Measurements from ENCODE around the gene GPR42.

The GPR42 gene

DNA sequence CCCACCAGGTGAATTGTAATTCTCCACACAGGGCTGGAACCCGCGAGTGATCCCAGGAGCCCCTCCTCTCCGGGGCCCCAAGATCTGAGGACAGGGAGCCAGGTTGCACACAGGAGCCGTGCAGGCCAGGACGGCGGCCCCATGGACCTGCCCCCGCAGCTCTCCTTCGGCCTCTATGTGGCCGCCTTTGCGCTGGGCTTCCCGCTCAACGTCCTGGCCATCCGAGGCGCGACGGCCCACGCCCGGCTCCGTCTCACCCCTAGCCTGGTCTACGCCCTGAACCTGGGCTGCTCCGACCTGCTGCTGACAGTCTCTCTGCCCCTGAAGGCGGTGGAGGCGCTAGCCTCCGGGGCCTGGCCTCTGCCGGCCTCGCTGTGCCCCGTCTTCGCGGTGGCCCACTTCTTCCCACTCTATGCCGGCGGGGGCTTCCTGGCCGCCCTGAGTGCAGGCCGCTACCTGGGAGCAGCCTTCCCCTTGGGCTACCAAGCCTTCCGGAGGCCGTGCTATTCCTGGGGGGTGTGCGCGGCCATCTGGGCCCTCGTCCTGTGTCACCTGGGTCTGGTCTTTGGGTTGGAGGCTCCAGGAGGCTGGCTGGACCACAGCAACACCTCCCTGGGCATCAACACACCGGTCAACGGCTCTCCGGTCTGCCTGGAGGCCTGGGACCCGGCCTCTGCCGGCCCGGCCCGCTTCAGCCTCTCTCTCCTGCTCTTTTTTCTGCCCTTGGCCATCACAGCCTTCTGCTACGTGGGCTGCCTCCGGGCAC lies 19.3 kb upstream of the GPR42 start:
- TF ChIP-seq, protein P1, sequence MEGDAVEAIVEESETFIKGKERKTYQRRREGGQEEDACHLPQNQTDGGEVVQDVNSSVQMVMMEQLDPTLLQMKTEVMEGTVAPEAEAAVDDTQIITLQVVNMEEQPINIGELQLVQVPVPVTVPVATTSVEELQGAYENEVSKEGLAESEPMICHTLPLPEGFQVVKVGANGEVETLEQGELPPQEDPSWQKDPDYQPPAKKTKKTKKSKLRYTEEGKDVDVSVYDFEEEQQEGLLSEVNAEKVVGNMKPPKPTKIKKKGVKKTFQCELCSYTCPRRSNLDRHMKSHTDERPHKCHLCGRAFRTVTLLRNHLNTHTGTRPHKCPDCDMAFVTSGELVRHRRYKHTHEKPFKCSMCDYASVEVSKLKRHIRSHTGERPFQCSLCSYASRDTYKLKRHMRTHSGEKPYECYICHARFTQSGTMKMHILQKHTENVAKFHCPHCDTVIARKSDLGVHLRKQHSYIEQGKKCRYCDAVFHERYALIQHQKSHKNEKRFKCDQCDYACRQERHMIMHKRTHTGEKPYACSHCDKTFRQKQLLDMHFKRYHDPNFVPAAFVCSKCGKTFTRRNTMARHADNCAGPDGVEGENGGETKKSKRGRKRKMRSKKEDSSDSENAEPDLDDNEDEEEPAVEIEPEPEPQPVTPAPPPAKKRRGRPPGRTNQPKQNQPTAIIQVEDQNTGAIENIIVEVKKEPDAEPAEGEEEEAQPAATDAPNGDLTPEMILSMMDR (IDR thresholded peaks at IDR 0.05; ENCODE audit: low read length, missing control alignments): no peak
- H3K4me3 ChIP-seq (replicated peaks; ENCODE audit: low read depth, low read length): no peak overlapping the region
- no peak for DNase-seq (ENCODE audit: low read depth)

- TF ChIP-seq, protein P1 (IDR thresholded peaks at IDR 0.05; ENCODE audit: low read length, missing control alignments): no peak
- no peak overlapping the region for H3K4me3 ChIP-seq (replicated peaks; ENCODE audit: low read depth, low read length)
- no peak for DNase-seq (ENCODE audit: low read depth)
Observed at GRCh38 chr19:35352177-35352447, 18.8 kb upstream of the GPR42 start.

GRCh38 chr19:35352448-35353304 lies 18.2 kb upstream of the GPR42 start:
- TF ChIP-seq, protein P1 (IDR thresholded peaks at IDR 0.05; ENCODE audit: low read length, missing control alignments): peak; percentile 82
- peak; percentile 78 for DNase-seq (ENCODE audit: low read depth)
- no peak overlapping the region for H3K4me3 ChIP-seq (replicated peaks; ENCODE audit: low read depth, low read length)

- TF ChIP-seq, protein P1 (IDR thresholded peaks at IDR 0.05; ENCODE audit: low read length, missing control alignments): no peak
- DNase-seq (ENCODE audit: low read depth): no peak
- H3K4me3 ChIP-seq (replicated peaks; ENCODE audit: low read depth, low read length): no peak overlapping the region
Observed at GRCh38 chr19:35353635-35354034, 17.2 kb upstream of the GPR42 start.

GRCh38 chr19:35354898-35355297 lies 16.0 kb upstream of the GPR42 start:
- DNase-seq (ENCODE audit: low read depth): no peak

DNA sequence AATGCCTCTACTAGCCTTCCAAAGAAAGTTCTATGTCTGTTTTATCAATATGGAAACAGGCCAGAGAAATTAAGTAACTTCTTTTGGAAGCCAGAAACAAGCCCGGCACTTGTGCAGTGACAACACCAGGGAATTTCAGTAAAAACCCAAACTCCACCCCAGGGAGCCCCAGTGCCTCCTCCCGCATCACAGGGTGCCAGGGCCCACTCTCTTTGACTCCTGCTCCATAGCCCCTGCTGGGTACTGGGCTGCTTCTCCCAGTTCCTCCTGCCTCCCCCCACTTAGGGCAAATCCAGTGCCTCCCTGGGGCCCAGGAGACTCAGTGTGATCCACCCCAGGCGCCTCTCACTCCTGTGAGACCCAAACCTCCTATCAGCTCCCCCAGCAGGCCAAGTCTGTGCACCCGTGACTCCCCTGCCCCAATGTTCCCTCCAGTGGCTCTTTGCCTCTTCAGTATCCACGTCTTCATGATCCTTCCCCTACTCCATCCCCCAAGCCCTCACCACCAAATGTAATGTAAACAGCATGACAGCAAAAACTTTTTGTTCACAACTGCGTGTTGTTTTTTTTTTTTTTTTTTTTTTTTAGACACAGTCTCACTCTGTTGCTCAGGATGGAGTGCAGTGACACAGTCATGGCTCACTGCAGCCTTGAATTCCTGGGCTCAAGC lies 14.9 kb upstream of the GPR42 start:
- peak; percentile 6 for DNase-seq (ENCODE audit: low read depth)
- TF ChIP-seq, protein P1 (IDR thresholded peaks at IDR 0.05; ENCODE audit: low read length, missing control alignments): no peak
- H3K4me3 ChIP-seq (replicated peaks; ENCODE audit: low read depth, low read length): no peak overlapping the region

More at GRCh38 chr19:35354898-35355297, 16.0 kb upstream of the GPR42 start:
- no peak overlapping the region for H3K4me3 ChIP-seq (replicated peaks; ENCODE audit: low read depth, low read length)
- TF ChIP-seq, protein P1 (IDR thresholded peaks at IDR 0.05; ENCODE audit: low read length, missing control alignments): no peak
